Vagina (tissue), 2 donors: ENCODE data around the gene OAS2. TPM values are rescaled to one million over a fixed set of nuclear protein-coding genes. Genes with fewer than 3 reads are reported as not detected.

ENCODE experiments used
- DNase-seq, 2 donors: peaks; one replicate each; pipeline ENCODE4 v3.0.0-alpha.2; 2017; ENCODE audit errors: extremely low spot score in 2 of 2
- H3K27ac ChIP-seq: fragments of 200-600 bp; sonication (generic); one replicate; pipeline ENCODE4 v1.5.1; 2019
- H3K27me3 ChIP-seq: fragments of 200-600 bp; sonication (generic); one replicate; pipeline ENCODE4 v1.5.1; 2019
- H3K36me3 ChIP-seq, 2 donors: fragments of 200-600 bp; sonication (generic); one replicate each; pipeline ENCODE4 v1.5.1; 2017 to 2019
- H3K4me1 ChIP-seq: fragments of 200-600 bp; sonication (generic); one replicate; pipeline ENCODE4 v1.5.1; 2019
- H3K4me3 ChIP-seq, 2 donors: fragments of 200-600 bp; sonication (generic); 1 replicate in 1 of 2; 2 replicates in 1 of 2; pipeline ENCODE4 v1.5.1; 2016 to 2019
- H3K9me3 ChIP-seq: fragments of 200-600 bp; sonication (generic); one replicate; pipeline ENCODE4 v1.5.1; 2019
- CTCF ChIP-seq, 3 experiments: fragments of 450-650 bp in 2 of 3; fragments of 200-600 bp in 1 of 3; sonication (generic) in 1 of 3; IDR thresholded peaks; one replicate each; pipeline ENCODE4 v1.5.1; 2017 to 2019; ENCODE audit warnings: antibody characterized with exemption in 3 of 3, mild to moderate bottlenecking in 2 of 3, moderate library complexity in 2 of 3
- POLR2A ChIP-seq, 2 donors: fragments of 450-650 bp; IDR thresholded peaks; one replicate each; pipeline ENCODE4 v1.6.1; 2017; ENCODE audit warnings: antibody characterized with exemption in 2 of 2, mild to moderate bottlenecking in 2 of 2, moderate library complexity in 2 of 2
- POLR2AphosphoS5 ChIP-seq, 2 donors: sonication (generic); formaldehyde crosslinking; IDR thresholded peaks; one replicate each; pipeline ENCODE4 v1.9.0; 2017; ENCODE audit warnings: antibody characterized with exemption in 2 of 2, mild to moderate bottlenecking in 2 of 2, low read depth in 1 of 2; ENCODE audit not compliant: insufficient read depth in 1 of 2
- intact Hi-C: fragments of 100-400 bp; cut with DNase I; formaldehyde crosslinking; loops from one replicate; pipeline ENCODE4 v1.15.1; 2023
- total RNA-seq: library from RNA; depleted of rRNA; stranded (reverse); fragments of >200 nt; gene quantifications from one replicate; pipeline ENCODE4 v1.2.3, GENCODE V29; 2016

The OAS2 gene
- total RNA-seq, 1 donor from 2014 or later, result 14.0 TPM

GRCh38 chr12:113058553-113058952 lies 80.2 kb downstream of the OAS2 start:
- Histone ChIP-seq H3K9me3 (no peaks in the 10 kb centered on the region), H3K27ac (no peak overlapping the region), H3K4me1 (peaks cover 16% of the 10 kb centered on the region), H3K36me3 (no peaks in the 10 kb centered on the region), H3K27me3 (no peaks in the 10 kb centered on the region), H3K4me3 (no peak overlapping the region)
- DNase-seq, result no peak
- intact Hi-C loops, result no loop called here
- TF ChIP-seq POLR2AphosphoS5 (IDR thresholded peaks at IDR 0.05; ENCODE audit: insufficient read depth in 1 of 2, low read depth in 1 of 2) (no peak), CTCF (IDR thresholded peaks at IDR 0.05) (no peak), POLR2A (IDR thresholded peaks at IDR 0.05) (no peak)

- H3K4me1 ChIP-seq, result peaks cover 16% of the 10 kb centered on the region
- H3K36me3 ChIP-seq, result no peaks in the 10 kb centered on the region
- H3K9me3 ChIP-seq, result no peaks in the 10 kb centered on the region
- H3K27me3 ChIP-seq, result no peaks in the 10 kb centered on the region
- DNase-seq, result no peak
- intact Hi-C loops, result no loop called here
- no peak for TF ChIP-seq POLR2A (IDR thresholded peaks at IDR 0.05)
- no peak for TF ChIP-seq POLR2AphosphoS5 (IDR thresholded peaks at IDR 0.05; ENCODE audit: insufficient read depth in 1 of 2, low read depth in 1 of 2)
- no peak for TF ChIP-seq CTCF (IDR thresholded peaks at IDR 0.05)
- no peak overlapping the region for H3K4me3 ChIP-seq
- no peak overlapping the region for H3K27ac ChIP-seq
These were observed 80.8 kb downstream of the OAS2 start for GRCh38 chr12:113059071-113059595.

GRCh38 chr12:113060336-113060960 lies 82.1 kb downstream of the OAS2 start:
- Histone ChIP-seq H3K4me1 (peaks cover 16% of the 10 kb centered on the region), H3K27ac (no peak overlapping the region), H3K9me3 (no peaks in the 10 kb centered on the region), H3K36me3 (no peaks in the 10 kb centered on the region), H3K4me3 (no peak overlapping the region), H3K27me3 (no peaks in the 10 kb centered on the region)
- intact Hi-C loops, result no loop called here
- no peak for DNase-seq
- TF ChIP-seq POLR2AphosphoS5 (IDR thresholded peaks at IDR 0.05; ENCODE audit: insufficient read depth in 1 of 2, low read depth in 1 of 2) (no peak), CTCF (IDR thresholded peaks at IDR 0.05) (no peak)

GRCh38 chr12:113061061-113061694 lies 82.9 kb downstream of the OAS2 start:
- H3K27ac ChIP-seq, result no peak overlapping the region
- TF ChIP-seq CTCF (IDR thresholded peaks at IDR 0.05) (no peak), POLR2A (IDR thresholded peaks at IDR 0.05) (no peak), POLR2AphosphoS5 (IDR thresholded peaks at IDR 0.05; ENCODE audit: insufficient read depth in 1 of 2, low read depth in 1 of 2) (no peak)
- no peak for DNase-seq
- peaks cover 14% of the 10 kb centered on the region for H3K4me1 ChIP-seq
- no peaks in the 10 kb centered on the region for H3K27me3 ChIP-seq
- H3K9me3 ChIP-seq, result no peaks in the 10 kb centered on the region
- no peaks in the 10 kb centered on the region for H3K36me3 ChIP-seq
- no peak overlapping the region for H3K4me3 ChIP-seq
- intact Hi-C loops, result no loop called here

Other genes starting within 250 kb of the OAS2 start
- gene RPH3A, start 186.8 kb upstream of the OAS2 start, total RNA-seq, result 3.4 TPM
- gene OAS1, start 71.6 kb upstream of the OAS2 start, total RNA-seq, result 30.9 TPM
- 20.1 TPM for gene OAS3, start 40.0 kb upstream of the OAS2 start, total RNA-seq
- 8.3 TPM for gene DTX1, start 78.2 kb downstream of the OAS2 start, total RNA-seq
- gene RASAL1, start 157.2 kb downstream of the OAS2 start, total RNA-seq, result 11.0 TPM
- not detected for gene CFAP73, start 171.2 kb downstream of the OAS2 start, total RNA-seq
- gene DDX54, start 207.0 kb downstream of the OAS2 start, total RNA-seq, result 52.5 TPM
- gene RITA1, start 207.2 kb downstream of the OAS2 start, total RNA-seq, result 14.5 TPM
- 39.5 TPM for gene TPCN1, start 242.9 kb downstream of the OAS2 start, total RNA-seq